K562 (cell line): ENCODE measurements around the gene CFAP410. TPM values are rescaled to one million over a fixed set of nuclear protein-coding genes. Genes with fewer than 3 reads are reported as not detected.

Source experiments
- ATAC-seq: fragments of 200-7000 bp; cut with Tn5 transposase; 3 replicates; pipeline ENCODE4 v1.9.1; 2020; ENCODE audit warnings: moderate library complexity
- BruUV-seq: library from RNA; stranded (reverse); fragments of 400-500 nt; replicated peaks from 2 replicates; lab custom pipeline; 2021; lab: Mats Ljungman, UMichigan
- CTCF ChIA-PET: fragments of 300-600 bp; formaldehyde crosslinking; extraction: SDS; loops from one replicate; lab custom pipeline; 2021; ENCODE audit warnings: low intra/inter-chr PET ratio; lab: Yijun Ruan, JAX
- POLR2A ChIA-PET: fragments of 300-600, 350-650 bp; sonication (Branson Sonifier 250); formaldehyde crosslinking; extraction: SDS; loops from one replicate; lab custom pipeline; 2021; ENCODE audit warnings: antibody characterized with exemption, inconsistent platforms; lab: Yijun Ruan, JAX
- DNase-seq, 4 experiments: peaks; one replicate each; pipeline versions ENCODE4 v3.0.0 to v3.0.0-alpha.2; 2011 to 2018; ENCODE audit warnings: low spot score in 3 of 4, mixed read lengths in 3 of 4; ENCODE audit errors: extremely low read depth in 1 of 4
- FAIRE-seq: peaks from 2 replicates; lab custom pipeline; 2011; peaks lifted over from hg19 to GRCh38; lab: Jason Lieb, UNC
- H2AFZ ChIP-seq: 2 replicates; pipeline ENCODE4 v1.6.0; 2011; ENCODE audit warnings: low read depth, low read length, control low read depth, inconsistent platforms
- H3K27ac ChIP-seq: fragments of 200-600 bp; 3 replicates; pipeline ENCODE4 v1.8.0; 2011; ENCODE audit warnings: low read depth, mild to moderate bottlenecking, control low read depth, inconsistent platforms, low read length, moderate library complexity, mixed read lengths; ENCODE audit errors: extremely low read depth
- H3K27me3 ChIP-seq, 2 experiments: fragments of 300-600 bp in 1 of 2; 2 replicates in 1 of 2; 3 replicates in 1 of 2; pipeline versions ENCODE4 v1.6.0 to v1.8.0; 2011; ENCODE audit warnings: inconsistent platforms in 2 of 2, low read length in 2 of 2, mild to moderate bottlenecking in 1 of 2, mixed read lengths in 1 of 2, moderate library complexity in 1 of 2; ENCODE audit not compliant: control insufficient read depth in 2 of 2, insufficient read depth in 2 of 2
- H3K36me3 ChIP-seq: fragments of 300-600 bp; 3 replicates; pipeline ENCODE4 v1.8.0; 2011; ENCODE audit warnings: mild to moderate bottlenecking, low read length, inconsistent platforms; ENCODE audit not compliant: control insufficient read depth, insufficient read depth
- H3K4me1 ChIP-seq, 2 experiments: fragments of 200-600 bp in 1 of 2; replicated peaks in 1 of 2; 2 replicates in 1 of 2; 3 replicates in 1 of 2; pipeline versions ENCODE4 v1.5.1 to v1.8.0; 2011; ENCODE audit warnings: inconsistent platforms in 2 of 2, low read length in 2 of 2, mild to moderate bottlenecking in 1 of 2, mixed read lengths in 1 of 2, moderate library complexity in 1 of 2; ENCODE audit not compliant: control insufficient read depth in 2 of 2, insufficient read depth in 2 of 2
- H3K4me2 ChIP-seq: 2 replicates; pipeline ENCODE4 v1.6.1; 2011; ENCODE audit warnings: low read length, control low read depth, inconsistent platforms, mixed read lengths; ENCODE audit not compliant: insufficient read depth
- H3K4me3 ChIP-seq: fragments of 200-600 bp; sonication (generic), shearing (Covaris generic); 2 replicates; pipeline ENCODE4 v1.5.1; 2016; ENCODE audit warnings: control low read depth, inconsistent platforms
- H3K79me2 ChIP-seq: fragments of 200-600 bp; 3 replicates; pipeline ENCODE4 v1.8.0; 2011; ENCODE audit warnings: low read length, inconsistent platforms; ENCODE audit not compliant: control insufficient read depth, insufficient read depth
- H3K9ac ChIP-seq, 2 experiments: 2 replicates each; pipeline versions ENCODE4 v1.6.0 to v1.6.1; 2011; ENCODE audit warnings: low read depth in 2 of 2, low read length in 2 of 2, control low read depth in 1 of 2, inconsistent platforms in 1 of 2, mild to moderate bottlenecking in 1 of 2, mixed read lengths in 1 of 2; ENCODE audit not compliant: insufficient read depth in 1 of 2
- H3K9me1 ChIP-seq: one replicate; pipeline ENCODE4 v1.6.0; 2011; ENCODE audit warnings: inconsistent platforms, mild to moderate bottlenecking, low read length, moderate library complexity; ENCODE audit not compliant: control insufficient read depth, insufficient read depth
- H3K9me3 ChIP-seq: replicated peaks from 2 replicates; pipeline ENCODE4 v1.5.1; 2011; ENCODE audit warnings: low read depth, low read length, inconsistent platforms; ENCODE audit not compliant: control insufficient read depth, insufficient read depth
- H4K20me1 ChIP-seq: replicated peaks from 2 replicates; pipeline ENCODE4 v1.6.1; 2011; ENCODE audit warnings: low read length, inconsistent platforms, mixed read lengths; ENCODE audit not compliant: control insufficient read depth, insufficient read depth
- ARID3A ChIP-seq: IDR thresholded peaks from 2 replicates; pipeline ENCODE4 v1.6.1; 2012; ENCODE audit warnings: low read depth, low read length, improper control_type of control experiment, borderline replicate concordance
- CEBPG ChIP-seq, 3 experiments: fragments of 200-800 bp in 1 of 3; sonication (Bioruptor generic) in 1 of 3; sonication (generic) in 1 of 3; formaldehyde crosslinking in 1 of 3; IDR thresholded peaks in 2 of 3; conservative IDR thresholded peaks in 1 of 3; 2 replicates each; pipeline versions ENCODE4 v1.6.1 to v1.8.0; 2016 to 2022; ENCODE audit warnings: missing compliant biosample characterization in 2 of 3, missing genetic modification characterization in 2 of 3, mild to moderate bottlenecking in 1 of 3, missing genetic modification reagents in 1 of 3
- FOXA1 ChIP-seq: fragments of 450-650 bp; IDR thresholded peaks from 2 replicates; pipeline ENCODE4 v1.6.1; 2016; ENCODE audit warnings: mild to moderate bottlenecking, borderline replicate concordance
- FOXP4 ChIP-seq: sonication (generic); formaldehyde crosslinking; IDR thresholded peaks from 2 replicates; pipeline ENCODE4 v1.8.0; 2022; ENCODE audit warnings: mild to moderate bottlenecking, missing genetic modification reagents, borderline replicate concordance
- MNT ChIP-seq, 2 experiments: fragments of 450-650 bp; conservative IDR thresholded peaks; 2 replicates each; pipeline ENCODE4 v1.6.1; 2017; ENCODE audit warnings: mild to moderate bottlenecking in 2 of 2, moderate library complexity in 2 of 2
- MXI1 ChIP-seq: IDR thresholded peaks from 2 replicates; pipeline ENCODE4 v1.6.1; 2011; ENCODE audit warnings: low read depth, mild to moderate bottlenecking, improper control_type of control experiment, low read length
- POLR3G ChIP-seq: IDR thresholded peaks from 2 replicates; pipeline ENCODE4 v1.6.1; 2011; ENCODE audit not compliant: insufficient read length, insufficient replicate concordance; ENCODE audit errors: extremely low read depth
- ZNF507 ChIP-seq: conservative IDR thresholded peaks from 2 replicates; pipeline ENCODE4 v1.6.1; 2017; ENCODE audit warnings: missing genetic modification characterization, missing compliant biosample characterization
- WGBS: fragments of 100-300 bp; shearing (Covaris generic); methylation state at CpG from one replicate; pipeline ENCODE4 v1.1.6; 2016; ENCODE audit warnings: low coverage, mixed read lengths; ENCODE audit not compliant: insufficient coverage; ENCODE audit errors: missing lambda C conversion rate; 5-methylcytosine and 5-hydroxymethylcytosine counted together
- in situ Hi-C: fragments of 300-500 bp; cut with MboI; formaldehyde crosslinking; loops from 4 replicates; pipeline ENCODE4 v1.15.0; 2018; ENCODE audit warnings: inconsistent platforms, mixed read lengths
- intact Hi-C: fragments of 100-400 bp; cut with micrococcal nuclease; formaldehyde crosslinking; loops from 2 replicates; pipeline ENCODE4 v1.14.2; 2022
- polyA plus RNA-seq, 8 experiments: library from polyadenylated mRNA; depleted of rRNA in 4 of 8; stranded (reverse) in 5 of 8; unstranded in 3 of 8; fragments of >200 nt; fragmentation: Nextera tagmentation in 2 of 8; fragmentation: Illumina TruSeq in 1 of 8; extraction: Ambion mirVana in 2 of 8; extraction: Trizol in 1 of 8; gene quantifications; 2 replicates each; pipeline versions ENCODE4 v1.2.1 to v1.2.3, GENCODE V29; 2011 to 2014; ENCODE audit warnings: inconsistent platforms in 1 of 8, missing spikeins in 1 of 8
- total RNA-seq, 7 experiments: library from RNA; depleted of rRNA in 6 of 7; stranded (reverse); fragments of >200 nt in 6 of 7; fragmentation: Illumina TruSeq in 2 of 7; extraction: Trizol in 2 of 7; gene quantifications; 2 replicates each; pipeline versions ENCODE4 v1.2.1 to v1.2.3, GENCODE V29; 2011 to 2021; ENCODE audit warnings: low replicate concordance in 1 of 7

CFAP410 gene
- total and polyA plus RNA-seq, 9 of the 15 experiments (the other 6 are each of a cell fraction or from before 2014, with no cell fraction given), result 0.07 to 17.3 (median 2.3) TPM

GRCh38 chr21:44344541-44345183, 5.5 kb upstream of the CFAP410 start:
- 6% methylated on average over 17 of the region's 17 CpGs for WGBS
- Histone ChIP-seq H3K4me3 (no peak overlapping the region), H3K9me3 (no peaks in the 10 kb centered on the region), H2AFZ (no peak overlapping the region), H3K27me3 (peaks cover 37 to 51% of the 10 kb centered on the region in 2 experiments), H3K9ac (no peak overlapping the region), H3K4me2 (no peak overlapping the region), H3K4me1 (peaks cover 10 to 24% of the 10 kb centered on the region in 2 experiments; a peak in 4 of 5 replicates), H3K27ac (no peak overlapping the region)
- ATAC-seq (no peak), DNase-seq (no peak), FAIRE-seq (no peak)
- POLR2A ChIA-PET, result interaction anchor here (1.6 to 1.7 kb wide), 2 partner anchors 9 to 19 kb away, joined by 5 read pairs; partner anchors contain the start of gene TRPM2
- in situ Hi-C loops, result no loop called here
- intact Hi-C loops, result no loop called here
- TF ChIP-seq MNT (conservative IDR thresholded peaks at IDR 0.05), result no peak
- TF ChIP-seq CEBPG (CRISPR knock-in tag; IDR thresholded peaks at IDR 0.05), result no peak
- no peak for TF ChIP-seq CEBPG (tag; conservative IDR thresholded peaks at IDR 0.05 in 1 of 2, IDR thresholded peaks at IDR 0.05 in 1 of 2)
- TF ChIP-seq FOXP4 (CRISPR knock-in tag), result no peak
- no peak for TF ChIP-seq FOXA1
- TF ChIP-seq ARID3A, result no peak
- TF ChIP-seq ZNF507 (tag), result no peak
- no peak for TF ChIP-seq POLR3G
- no peak for TF ChIP-seq MXI1
- TF ChIP-seq, all 486 proteins: peak for 0
- H3K9me1 ChIP-seq, result no peaks in the 10 kb centered on the region
- no peaks in the 10 kb centered on the region for H3K36me3 ChIP-seq
- no peaks in the 10 kb centered on the region; the same call in 1 of the 2 replicates for H4K20me1 ChIP-seq
- CTCF ChIA-PET, result interaction anchor here (0.7 kb wide), 1 partner anchor 543 kb away, joined by 7 read pairs; no protein-coding TSS in a partner anchor
- no peaks in the 10 kb centered on the region for H3K79me2 ChIP-seq
- BruUV-seq, result no TSS peak
